ENCODE results near the gene ASAH2B. TPM values are rescaled to one million over a fixed set of nuclear protein-coding genes. Genes with fewer than 3 reads are reported as not detected.

ASAH2B gene
- total RNA-seq, 2 donors from 2014 or later, result 11.1 to 12.0 TPM

Other genes with a start within 250 kb of the ASAH2B start
- 1 to 10 TPM; 8.9 to 9.7 TPM for gene SGMS1, start 116.0 kb upstream of the ASAH2B start, total RNA-seq
- not detected for gene A1CF, start 145.7 kb downstream of the ASAH2B start, total RNA-seq